Stimulated activated CD4-positive, alpha-beta T cell treated with anti-CD3 and anti-CD28 coated beads, Interleukin-12 subunit alpha, Interleukin-12 subunit beta, amount 100 ng/mL, for 48 hours (primary cell): ENCODE results near the gene RNPEPL1.

ENCODE experiments used
- DNase-seq, 3 donors: peaks; one replicate each; pipeline ENCODE4 v3.0.0-alpha.2; 2020; ENCODE audit warnings: low read depth in 2 of 3, low spot score in 1 of 3

Gene RNPEPL1

DNA sequence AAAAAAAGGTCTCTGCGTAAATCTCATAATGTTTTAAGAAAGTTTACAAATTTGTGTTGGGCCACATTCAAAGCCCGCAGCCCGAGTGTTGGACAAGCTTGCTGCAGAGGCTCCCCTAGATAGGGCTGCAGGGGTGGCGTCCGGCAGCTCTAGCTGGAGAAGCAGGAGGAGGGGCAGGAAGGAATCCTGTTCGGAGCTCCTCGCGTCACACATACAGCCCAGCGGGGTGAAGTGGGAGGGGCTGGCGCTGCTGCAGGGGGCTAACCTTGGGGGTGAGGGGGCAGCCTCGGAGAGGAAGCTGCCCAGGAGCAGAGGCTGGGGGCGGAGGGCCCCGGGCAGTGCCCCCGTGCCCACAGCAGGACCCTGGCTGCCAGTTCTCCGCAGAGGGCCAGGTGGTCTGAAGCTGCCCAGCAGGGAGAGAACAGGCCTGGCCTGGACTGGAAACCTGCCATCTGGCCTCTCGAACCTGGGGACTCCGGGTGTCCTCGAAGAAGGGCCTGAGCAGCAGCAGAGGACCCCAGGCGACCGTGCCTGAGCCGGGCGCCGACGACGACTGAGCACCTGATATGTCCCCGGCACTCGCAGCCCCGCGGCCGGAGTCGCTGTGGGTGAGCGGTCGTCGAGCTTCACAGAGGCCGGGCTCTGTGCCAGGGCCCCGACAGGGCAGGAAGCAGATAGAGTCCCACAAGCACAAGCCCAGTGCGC, 54.4 kb downstream of the RNPEPL1 start:
- DNase-seq, result peak in 1 of 3 donors; percentile 22

DNA sequence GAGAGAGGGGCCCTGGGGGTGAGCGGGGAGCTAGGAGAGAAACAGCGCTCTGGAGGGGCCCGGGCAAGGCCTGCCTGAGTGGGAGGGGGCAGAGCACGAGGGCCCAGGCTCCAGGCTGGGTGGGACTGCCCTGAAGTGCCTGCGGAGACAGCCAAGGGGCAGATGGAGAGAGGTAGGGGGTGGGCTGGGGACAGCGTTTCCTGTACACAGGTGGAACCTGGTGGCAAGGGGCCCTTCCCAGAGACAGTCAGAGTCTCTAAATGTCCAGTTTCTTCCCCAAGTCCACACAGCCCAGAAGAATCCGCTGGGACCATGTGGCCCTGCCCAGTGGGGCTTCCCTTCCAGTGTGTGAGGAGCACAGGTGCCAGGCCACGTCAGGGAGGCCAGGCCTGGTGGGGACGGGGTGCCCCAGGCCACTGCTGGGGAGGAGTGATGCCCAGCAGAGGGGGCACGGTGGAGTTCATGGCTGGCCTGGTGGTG, 55.3 kb downstream of the RNPEPL1 start:
- DNase-seq, result no peak

DNA sequence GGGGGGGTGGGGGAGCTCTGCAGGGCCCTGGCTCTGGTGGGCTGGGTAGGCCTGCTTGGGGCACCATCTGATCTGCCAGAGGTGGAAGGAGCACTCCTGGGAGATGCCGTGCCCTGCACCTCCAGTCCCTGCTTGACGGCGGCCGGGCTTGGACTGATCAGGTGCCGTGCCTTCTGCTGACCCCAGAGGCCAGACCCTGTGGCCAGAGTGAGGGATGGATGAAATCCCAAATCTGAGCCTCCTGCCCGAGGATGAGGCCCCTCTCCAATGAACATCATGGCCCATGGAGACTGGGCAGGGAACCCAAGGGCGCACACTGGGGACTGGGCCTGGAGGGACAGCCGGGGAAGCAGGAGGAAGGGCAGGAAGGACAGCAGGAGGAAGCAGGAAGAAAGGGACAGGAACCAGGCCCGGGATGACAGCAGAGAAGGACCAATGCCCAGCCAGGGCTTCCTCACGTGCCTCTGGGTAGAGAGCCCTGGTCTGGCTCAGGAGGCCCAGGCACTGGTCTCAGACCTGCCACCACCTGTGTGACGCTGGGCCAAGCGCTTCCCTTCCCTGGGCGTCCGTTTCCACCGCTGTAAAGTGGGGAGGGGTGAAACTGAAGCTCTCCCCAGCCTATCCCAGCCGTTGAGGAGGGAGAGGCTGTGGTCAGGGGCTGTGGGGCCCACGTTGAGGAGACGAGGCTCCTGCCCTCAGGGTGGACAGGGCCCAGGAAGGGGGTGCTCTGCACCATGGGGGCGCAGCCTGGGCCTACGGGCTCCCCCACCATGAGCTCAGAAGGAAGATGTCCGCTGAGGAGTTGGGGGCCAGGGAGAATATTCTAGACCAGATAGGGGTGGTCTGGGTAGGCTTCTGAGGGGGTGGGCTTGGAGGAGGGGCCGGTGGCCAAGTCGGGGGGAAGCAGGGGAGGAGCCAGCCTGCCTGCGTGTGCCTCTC, 56.0 kb downstream of the RNPEPL1 start:
- no peak for DNase-seq

DNA sequence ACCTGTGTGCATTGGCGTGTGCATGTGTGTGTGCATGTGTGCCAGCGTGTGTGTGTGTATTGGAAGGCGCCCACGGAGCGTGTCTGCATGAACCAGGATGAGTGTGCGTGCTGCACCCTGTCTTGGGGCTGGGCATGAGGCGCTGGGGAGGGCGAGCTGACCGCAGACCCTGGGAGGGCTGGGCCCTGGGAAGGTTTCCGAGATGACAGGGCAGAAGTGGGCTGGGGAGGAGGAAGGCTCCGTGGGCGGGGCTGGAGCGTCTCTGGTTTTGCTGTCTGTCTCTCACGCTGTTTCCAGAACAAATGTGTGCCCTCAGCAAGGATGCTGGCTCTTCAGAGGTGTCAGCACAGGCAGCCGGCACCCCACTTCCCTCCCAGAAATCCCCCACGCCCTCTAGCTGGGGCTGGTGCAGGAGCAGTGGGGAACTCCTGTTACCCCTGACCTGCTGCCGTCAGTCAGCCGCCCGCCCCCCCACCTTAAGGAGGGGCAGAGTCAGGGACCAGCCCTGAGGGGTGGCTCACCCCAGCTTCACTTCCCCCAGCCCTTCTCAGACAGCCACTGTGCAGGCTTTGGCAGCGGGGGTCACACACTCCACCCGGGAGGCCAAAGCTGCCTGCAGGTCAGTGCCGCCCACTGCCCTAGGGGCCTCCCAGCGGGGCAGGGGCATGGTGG, 56.8 kb downstream of the RNPEPL1 start, which contains the start of gene GPR35:
Gene GPR35, plus strand, starts transcription at position 531 of the 672 bp plus-strand sequence. CDS start 4,473 bp downstream, outside the sequence.
- peak; percentile 69 to 78 (median 72) for DNase-seq

DNA sequence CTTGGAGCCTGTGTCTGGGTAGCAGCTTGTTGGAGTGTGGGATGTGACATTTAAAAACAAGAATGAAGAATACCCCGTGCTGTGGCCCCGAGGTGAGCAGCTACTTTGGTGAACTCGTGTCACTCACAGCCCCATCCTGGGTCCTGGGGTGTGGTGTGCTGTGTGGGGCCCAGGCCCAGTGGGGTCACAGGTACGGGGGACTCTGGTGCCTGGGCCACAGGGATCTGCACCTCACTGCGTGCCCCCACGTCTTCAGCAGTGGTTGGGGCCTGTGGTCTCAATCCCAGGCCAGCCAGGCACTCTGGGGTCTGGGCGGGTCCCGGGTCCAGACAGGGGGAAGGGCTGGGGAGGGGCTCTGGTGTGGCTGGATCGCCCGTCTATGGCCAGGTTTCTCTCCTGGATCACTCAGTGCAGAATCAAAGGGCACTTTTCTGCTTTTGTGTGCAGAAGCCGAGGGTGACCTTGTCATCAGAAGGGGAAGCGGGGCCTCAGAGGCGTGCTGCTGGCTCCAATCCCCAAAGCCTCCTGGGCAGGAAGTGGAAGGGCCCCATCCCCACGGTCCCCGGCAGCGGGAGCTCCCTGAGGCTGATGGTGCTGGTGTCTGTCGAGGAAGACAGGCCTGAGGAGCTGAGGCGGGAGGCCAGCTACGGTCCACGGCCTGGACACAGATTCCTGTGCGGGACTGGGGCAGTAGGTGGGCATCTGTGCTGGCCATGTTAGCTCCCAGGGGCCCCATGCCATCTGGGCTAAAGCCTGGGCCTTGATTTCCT, 58.4 kb downstream of the RNPEPL1 start:
- DNase-seq, result peak in 2 of 3 donors; percentile 29 to 35

DNA sequence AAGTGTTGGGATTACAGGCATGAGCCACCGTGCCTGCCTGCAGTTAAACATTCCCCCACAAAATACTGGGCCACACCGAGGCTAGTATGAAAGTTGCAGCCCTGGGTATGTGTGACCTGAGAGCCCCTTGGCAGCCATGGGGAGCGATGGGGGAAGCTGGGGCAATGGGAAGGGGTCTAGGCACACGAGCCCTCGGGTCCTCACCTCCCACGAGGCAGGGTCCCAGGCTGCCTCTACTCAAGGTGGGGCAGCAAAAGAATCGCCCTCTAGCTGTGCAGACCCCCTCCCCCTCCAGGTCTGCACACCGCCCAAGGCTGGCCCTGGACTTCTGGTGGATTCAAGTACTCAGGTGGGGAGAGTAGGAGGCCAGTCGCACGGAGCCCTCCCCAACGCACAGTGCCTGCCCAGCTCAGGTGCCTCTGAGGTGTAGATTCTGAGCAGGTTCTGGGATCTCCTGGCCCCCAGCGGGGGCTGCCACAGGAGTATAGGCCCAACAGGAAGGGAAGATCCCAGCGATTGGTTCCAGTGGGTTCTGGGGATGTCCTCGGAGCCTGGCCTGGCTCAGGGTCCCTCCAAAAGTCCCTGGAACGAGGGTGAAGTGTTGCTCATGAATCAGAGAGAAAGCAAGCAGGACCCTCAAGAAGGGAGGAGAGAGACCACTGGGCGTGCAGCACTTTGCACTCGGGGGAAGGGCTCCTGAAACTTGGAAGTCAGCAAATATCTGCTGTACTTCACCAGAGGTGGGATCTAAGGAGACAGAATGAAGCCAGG, 59.6 kb downstream of the RNPEPL1 start:
- no peak for DNase-seq

DNA sequence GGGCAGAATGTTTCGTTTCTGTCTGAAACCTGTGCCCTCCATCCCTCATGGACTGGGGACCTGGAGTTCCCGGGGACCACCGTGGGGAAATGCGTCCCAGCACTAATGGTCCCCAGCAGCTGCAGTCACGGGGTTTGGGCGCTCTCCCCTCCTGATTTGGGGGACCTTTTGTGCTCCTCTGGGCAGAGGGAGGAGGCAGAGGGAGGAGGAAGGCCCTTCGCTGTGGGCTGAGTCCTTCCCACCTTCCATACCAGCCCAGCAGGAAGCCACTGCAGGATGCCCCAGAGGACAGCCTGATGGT, 60.2 kb downstream of the RNPEPL1 start:
- no peak for DNase-seq

DNA sequence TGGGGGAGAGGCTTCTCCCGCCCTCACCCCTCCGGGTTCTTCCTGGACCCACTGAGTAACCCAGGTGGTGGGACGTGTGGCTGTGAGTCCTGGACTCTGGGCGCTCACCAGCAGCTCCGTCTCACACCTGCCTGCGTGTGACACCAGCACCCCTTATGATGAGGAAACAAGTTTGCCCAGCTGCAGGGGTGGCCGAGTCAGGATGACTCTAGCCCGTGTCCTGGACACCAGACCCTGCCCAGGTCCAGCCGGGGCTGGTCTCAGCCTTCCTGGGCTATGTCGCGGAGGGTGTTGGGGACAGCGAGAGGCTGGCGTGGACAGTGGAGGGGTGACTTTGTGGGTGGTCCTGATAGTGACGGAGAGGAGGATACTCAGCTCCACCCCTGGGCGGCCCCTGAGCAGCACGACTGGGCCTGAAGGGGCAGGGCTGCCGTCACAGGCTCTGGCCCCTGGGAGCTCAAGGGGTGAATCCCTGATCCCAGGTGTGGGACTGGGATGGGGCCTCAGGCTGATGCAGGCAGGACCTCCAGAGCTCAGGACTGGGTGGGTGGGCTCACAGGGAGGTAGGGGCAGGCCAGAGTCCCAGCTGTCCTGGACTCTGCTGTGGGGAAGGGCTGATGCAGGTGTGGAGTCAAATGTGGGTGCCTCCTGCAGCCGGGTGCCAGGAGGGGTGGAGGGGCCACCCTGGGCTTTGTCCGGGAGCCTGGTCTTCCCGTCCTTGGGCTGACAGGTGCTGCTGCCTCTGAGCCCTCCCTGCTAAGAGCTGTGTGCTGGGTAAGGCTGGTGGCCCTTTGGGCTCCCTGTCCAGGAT, 60.7 kb downstream of the RNPEPL1 start:
- no peak for DNase-seq

DNA sequence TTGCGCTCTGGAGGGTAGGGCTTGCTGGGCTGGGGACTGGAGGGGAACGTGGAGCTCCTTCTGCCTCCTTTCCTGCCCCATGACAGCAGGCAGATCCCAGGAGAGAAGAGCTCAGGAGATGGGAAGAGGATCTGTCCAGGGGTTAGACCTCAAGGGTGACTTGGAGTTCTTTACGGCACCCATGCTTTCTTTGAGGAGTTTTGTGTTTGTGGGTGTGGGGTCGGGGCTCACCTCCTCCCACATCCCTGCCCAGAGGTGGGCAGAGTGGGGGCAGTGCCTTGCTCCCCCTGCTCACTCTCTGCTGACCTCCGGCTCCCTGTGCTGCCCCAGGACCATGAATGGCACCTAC, 61.3 kb downstream of the RNPEPL1 start:
- DNase-seq, result no peak

DNA sequence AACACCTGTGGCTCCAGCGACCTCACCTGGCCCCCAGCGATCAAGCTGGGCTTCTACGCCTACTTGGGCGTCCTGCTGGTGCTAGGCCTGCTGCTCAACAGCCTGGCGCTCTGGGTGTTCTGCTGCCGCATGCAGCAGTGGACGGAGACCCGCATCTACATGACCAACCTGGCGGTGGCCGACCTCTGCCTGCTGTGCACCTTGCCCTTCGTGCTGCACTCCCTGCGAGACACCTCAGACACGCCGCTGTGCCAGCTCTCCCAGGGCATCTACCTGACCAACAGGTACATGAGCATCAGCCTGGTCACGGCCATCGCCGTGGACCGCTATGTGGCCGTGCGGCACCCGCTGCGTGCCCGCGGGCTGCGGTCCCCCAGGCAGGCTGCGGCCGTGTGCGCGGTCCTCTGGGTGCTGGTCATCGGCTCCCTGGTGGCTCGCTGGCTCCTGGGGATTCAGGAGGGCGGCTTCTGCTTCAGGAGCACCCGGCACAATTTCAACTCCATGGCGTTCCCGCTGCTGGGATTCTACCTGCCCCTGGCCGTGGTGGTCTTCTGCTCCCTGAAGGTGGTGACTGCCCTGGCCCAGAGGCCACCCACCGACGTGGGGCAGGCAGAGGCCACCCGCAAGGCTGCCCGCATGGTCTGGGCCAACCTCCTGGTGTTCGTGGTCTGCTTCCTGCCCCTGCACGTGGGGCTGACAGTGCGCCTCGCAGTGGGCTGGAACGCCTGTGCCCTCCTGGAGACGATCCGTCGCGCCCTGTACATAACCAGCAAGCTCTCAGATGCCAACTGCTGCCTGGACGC, 61.9 kb downstream of the RNPEPL1 start:
- no peak for DNase-seq
